ENCODE data around the gene LRRC2.

Gene LRRC2

GRCh38 chr3:46521096-46521495 is 45.0 kb downstream of the LRRC2 start:
- Histone ChIP-seq H3K9me3 (no peaks in the 10 kb centered on the region), H3K4me1 (no peaks in the 10 kb centered on the region), H3K36me3 (replicated peaks) (no peaks in the 10 kb centered on the region), H3K27me3 (ENCODE audit: low read depth) (no peaks in the 10 kb centered on the region), H3K4me3 (no peak overlapping the region)
- DNase-seq (ENCODE audit: low spot score in 2 of 2): no peak
- in situ Hi-C loops (cut with MboI; ENCODE audit: low sequenced_read_pairs): no loop called here

GRCh38 chr3:46520531-46520930 is 45.6 kb downstream of the LRRC2 start:
- no peak overlapping the region for H3K4me3 ChIP-seq
- H3K4me1 ChIP-seq: no peaks in the 10 kb centered on the region
- no peaks in the 10 kb centered on the region for H3K9me3 ChIP-seq
- DNase-seq (ENCODE audit: low spot score in 2 of 2): no peak
- in situ Hi-C loops (cut with MboI; ENCODE audit: low sequenced_read_pairs): no loop called here
- H3K36me3 ChIP-seq (replicated peaks): no peaks in the 10 kb centered on the region
- no peaks in the 10 kb centered on the region for H3K27me3 ChIP-seq (ENCODE audit: low read depth)

DNA sequence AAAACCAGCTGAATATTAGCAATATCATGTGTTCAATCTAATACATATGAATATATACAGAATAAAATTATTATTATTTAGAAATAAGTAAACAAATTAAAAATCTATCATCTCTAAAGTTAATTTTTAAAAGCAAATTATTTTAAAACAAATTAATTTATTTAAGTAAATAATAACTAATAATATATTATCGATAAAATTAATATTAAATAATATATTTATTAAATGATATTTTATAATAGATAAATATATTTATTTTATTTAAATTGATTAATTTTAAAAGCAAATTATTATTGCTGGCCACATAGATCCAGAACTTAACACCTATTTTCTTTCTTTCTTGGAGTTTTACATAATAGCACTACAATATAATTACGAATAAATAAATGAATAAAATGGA is 46.1 kb downstream of the LRRC2 start:
- Histone ChIP-seq H3K27me3 (ENCODE audit: low read depth) (no peaks in the 10 kb centered on the region), H3K4me1 (no peaks in the 10 kb centered on the region), H3K36me3 (replicated peaks) (no peaks in the 10 kb centered on the region), H3K4me3 (no peak overlapping the region), H3K9me3 (no peaks in the 10 kb centered on the region)
- no peak for DNase-seq (ENCODE audit: low spot score in 2 of 2)
- in situ Hi-C loops (cut with MboI; ENCODE audit: low sequenced_read_pairs): no loop called here

DNA sequence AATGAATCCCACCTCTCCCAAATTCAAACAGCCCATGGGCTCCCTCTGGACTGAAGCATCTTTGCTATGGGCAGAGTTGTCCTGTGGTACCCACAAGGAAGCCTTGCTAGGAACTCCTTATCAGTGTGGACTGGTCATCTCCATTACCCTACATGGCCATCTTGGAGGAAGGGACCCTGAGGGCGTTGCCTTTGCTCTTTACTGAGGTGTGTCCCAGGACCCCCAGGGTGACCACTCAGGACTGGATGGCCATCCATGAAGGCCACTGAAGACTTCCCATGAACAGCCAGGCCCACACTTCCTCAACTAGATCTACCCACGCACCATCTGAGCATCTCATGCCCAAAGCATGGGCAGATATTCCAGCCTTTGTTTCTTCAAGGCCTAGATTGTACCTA is 48.3 kb downstream of the LRRC2 start:
- Histone ChIP-seq H3K36me3 (replicated peaks) (no peaks in the 10 kb centered on the region), H3K4me3 (no peak overlapping the region), H3K4me1 (no peaks in the 10 kb centered on the region), H3K9me3 (no peaks in the 10 kb centered on the region), H3K27me3 (ENCODE audit: low read depth) (no peaks in the 10 kb centered on the region)
- in situ Hi-C loops (cut with MboI; ENCODE audit: low sequenced_read_pairs): no loop called here
- DNase-seq (ENCODE audit: low spot score in 2 of 2): no peak

DNA sequence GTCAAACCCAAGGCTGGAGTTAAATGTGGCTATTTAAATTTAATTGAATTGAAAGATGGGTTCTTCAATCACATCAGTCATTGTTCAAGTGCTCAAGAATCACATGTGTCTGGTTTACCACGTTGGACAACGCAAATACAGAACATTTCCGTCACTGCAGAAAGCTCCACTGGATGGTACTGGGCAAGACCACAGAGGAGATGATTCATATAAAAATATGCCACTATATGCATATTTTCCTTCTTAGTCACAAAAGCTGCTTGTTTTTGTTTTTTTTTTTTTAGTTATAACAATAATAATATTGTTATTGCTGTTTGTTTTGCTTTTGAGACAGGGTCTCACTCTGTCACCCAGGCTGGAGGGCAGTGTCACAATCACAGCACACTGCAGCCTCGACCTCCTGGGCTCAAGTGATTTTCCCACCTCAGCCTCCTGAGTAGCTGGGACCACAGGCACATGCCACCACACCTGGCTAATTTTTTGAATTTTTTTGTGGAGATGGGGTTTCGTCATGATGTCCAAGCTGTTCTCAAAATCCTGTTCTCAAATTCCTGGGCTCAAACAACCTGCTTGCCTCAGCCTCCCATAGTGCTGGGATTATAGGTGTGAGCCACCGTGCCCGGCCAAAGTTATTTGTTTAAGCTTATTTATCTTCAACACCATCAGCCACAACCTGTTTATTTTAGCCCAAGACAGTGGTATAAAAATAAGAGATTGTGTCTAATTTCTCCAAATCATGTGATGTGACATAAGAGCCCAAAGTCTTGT is 48.9 kb downstream of the LRRC2 start:
- H3K9me3 ChIP-seq: no peaks in the 10 kb centered on the region
- no peaks in the 10 kb centered on the region for H3K4me1 ChIP-seq
- no peaks in the 10 kb centered on the region for H3K36me3 ChIP-seq (replicated peaks)
- DNase-seq (ENCODE audit: low spot score in 2 of 2): no peak
- H3K4me3 ChIP-seq: no peak overlapping the region
- H3K27me3 ChIP-seq (ENCODE audit: low read depth): no peaks in the 10 kb centered on the region
- in situ Hi-C loops (cut with MboI; ENCODE audit: low sequenced_read_pairs): no loop called here

DNA sequence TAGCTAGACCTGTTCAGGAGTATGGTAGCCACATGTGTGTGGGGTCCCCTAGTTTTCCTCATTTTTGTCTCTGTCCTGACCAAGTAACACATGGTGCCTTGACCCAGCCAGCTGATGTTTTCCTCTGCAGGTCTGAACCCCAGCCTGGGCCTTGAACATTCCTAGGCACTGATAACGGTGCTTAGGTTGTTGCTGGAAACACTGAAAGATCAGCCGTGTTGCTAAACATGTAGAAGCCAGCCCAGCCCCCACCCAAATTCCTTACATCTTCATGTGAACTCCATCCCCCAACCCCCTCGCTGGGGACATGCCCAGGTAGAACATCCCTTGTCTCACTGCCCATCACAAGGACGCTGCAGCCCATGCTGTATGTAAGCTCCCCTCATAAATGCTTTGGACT is 49.6 kb downstream of the LRRC2 start:
- DNase-seq (ENCODE audit: low spot score in 2 of 2): no peak
- Histone ChIP-seq H3K27me3 (ENCODE audit: low read depth) (no peaks in the 10 kb centered on the region), H3K9me3 (no peaks in the 10 kb centered on the region), H3K36me3 (replicated peaks) (no peaks in the 10 kb centered on the region), H3K4me1 (no peaks in the 10 kb centered on the region), H3K4me3 (no peak overlapping the region)
- in situ Hi-C loops (cut with MboI; ENCODE audit: low sequenced_read_pairs): no loop called here

DNA sequence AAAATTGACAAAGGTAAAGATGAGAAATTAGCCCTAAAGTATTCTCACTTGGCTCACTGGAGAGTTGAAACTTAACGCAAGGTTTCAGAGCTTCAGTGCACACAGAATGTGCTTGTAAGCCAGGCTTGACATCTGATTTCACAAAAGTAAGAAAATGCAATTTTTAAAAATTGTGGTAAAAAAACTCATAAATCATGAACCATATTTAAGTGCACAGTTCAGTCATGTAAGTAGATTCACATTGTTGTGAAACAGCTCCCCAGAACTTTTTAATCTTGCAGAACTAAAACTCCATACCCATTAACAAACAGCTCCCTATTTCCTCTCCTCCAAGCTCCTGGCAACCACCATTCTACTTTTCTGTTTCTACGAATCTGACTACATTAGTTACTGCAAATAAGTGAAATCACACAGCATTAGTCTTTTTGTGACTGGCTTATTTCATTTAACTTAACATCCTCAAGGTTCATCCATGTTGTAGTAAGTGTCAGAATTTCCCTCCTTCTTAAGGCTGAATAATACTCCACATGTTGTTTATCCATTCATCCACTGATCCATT is 53.8 kb downstream of the LRRC2 start:
- in situ Hi-C loops (cut with MboI; ENCODE audit: low sequenced_read_pairs): no loop called here
- Histone ChIP-seq H3K4me1 (no peaks in the 10 kb centered on the region), H3K4me3 (no peak overlapping the region), H3K9me3 (no peaks in the 10 kb centered on the region), H3K36me3 (replicated peaks) (no peaks in the 10 kb centered on the region), H3K27me3 (ENCODE audit: low read depth) (no peaks in the 10 kb centered on the region)
- DNase-seq (ENCODE audit: low spot score in 2 of 2): no peak

DNA sequence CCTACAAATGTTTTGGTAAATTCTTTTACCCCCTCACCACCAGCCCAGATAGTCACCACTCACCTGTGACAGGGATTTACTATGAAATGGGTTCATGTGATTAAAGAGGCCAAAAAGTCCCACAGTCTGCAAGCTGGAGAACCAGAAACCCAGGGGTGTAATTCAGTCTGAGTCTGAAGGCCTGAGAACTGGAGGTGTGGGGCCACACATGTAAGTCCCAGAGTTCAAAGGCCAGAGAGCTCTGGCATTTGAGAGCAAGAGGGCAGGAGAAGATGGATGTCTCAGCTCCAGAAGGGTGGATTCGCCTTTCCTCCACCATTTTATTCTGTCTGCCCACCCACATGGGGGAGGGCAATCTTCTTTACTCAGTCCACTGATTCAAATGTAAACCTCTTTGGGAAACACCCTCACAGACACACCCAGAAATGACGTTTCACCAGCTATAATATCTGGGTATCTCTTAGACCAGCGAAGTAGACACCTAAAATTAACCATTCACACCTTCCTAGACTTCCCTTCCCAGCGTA is 56.4 kb downstream of the LRRC2 start:
- Histone ChIP-seq H3K27me3 (ENCODE audit: low read depth) (no peaks in the 10 kb centered on the region), H3K4me1 (no peaks in the 10 kb centered on the region), H3K4me3 (no peak overlapping the region), H3K36me3 (replicated peaks) (no peaks in the 10 kb centered on the region), H3K9me3 (no peaks in the 10 kb centered on the region)
- in situ Hi-C loops (cut with MboI; ENCODE audit: low sequenced_read_pairs): no loop called here
- no peak for DNase-seq (ENCODE audit: low spot score in 2 of 2)

DNA sequence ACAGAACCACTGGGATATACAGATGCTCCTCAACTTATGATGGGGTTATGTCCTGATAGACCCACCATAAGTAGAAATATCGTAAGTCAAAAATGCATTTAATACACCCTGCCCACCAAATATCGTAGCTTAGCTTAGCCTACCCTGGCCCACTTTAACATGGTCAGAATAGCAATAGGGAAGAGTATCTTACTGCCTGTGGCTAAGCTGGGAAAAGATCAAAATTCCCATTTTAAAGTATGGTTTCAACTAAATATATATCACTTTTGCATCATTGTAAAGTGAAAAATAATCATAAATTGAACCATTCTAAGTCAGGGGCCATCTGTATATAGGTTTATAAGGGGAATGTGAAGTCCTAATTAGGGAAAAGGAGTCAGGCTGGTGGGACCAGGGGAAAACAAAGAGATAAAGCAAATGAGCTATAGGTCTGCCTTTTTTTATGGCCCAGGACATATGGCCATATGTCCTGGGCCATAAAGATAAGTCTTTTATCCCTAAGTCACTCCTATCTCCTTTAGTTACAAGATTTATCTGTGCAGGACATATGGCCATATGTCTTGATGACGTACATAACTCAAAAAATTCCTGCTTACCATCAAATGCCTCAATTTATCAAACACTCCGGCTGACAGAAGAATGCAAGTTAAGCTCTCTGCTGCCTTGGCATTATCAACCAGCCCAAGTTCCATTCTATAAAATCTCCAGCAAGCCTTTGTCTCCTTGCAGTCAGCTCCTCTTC is 57.1 kb downstream of the LRRC2 start:
- DNase-seq (ENCODE audit: low spot score in 2 of 2): no peak
- no peaks in the 10 kb centered on the region for H3K4me1 ChIP-seq
- in situ Hi-C loops (cut with MboI; ENCODE audit: low sequenced_read_pairs): no loop called here
- no peak overlapping the region for H3K4me3 ChIP-seq
- H3K27me3 ChIP-seq (ENCODE audit: low read depth): no peaks in the 10 kb centered on the region
- no peaks in the 10 kb centered on the region for H3K9me3 ChIP-seq
- H3K36me3 ChIP-seq (replicated peaks): no peaks in the 10 kb centered on the region

- H3K36me3 ChIP-seq (replicated peaks): no peaks in the 10 kb centered on the region
- no peak for DNase-seq (ENCODE audit: low spot score in 2 of 2)
- no peaks in the 10 kb centered on the region for H3K27me3 ChIP-seq (ENCODE audit: low read depth)
- in situ Hi-C loops (cut with MboI; ENCODE audit: low sequenced_read_pairs): no loop called here
- no peaks in the 10 kb centered on the region for H3K4me1 ChIP-seq
- H3K9me3 ChIP-seq: no peaks in the 10 kb centered on the region
- no peak overlapping the region for H3K4me3 ChIP-seq
These were observed 59.6 kb downstream of the LRRC2 start for GRCh38 chr3:46506526-46506925.

DNA sequence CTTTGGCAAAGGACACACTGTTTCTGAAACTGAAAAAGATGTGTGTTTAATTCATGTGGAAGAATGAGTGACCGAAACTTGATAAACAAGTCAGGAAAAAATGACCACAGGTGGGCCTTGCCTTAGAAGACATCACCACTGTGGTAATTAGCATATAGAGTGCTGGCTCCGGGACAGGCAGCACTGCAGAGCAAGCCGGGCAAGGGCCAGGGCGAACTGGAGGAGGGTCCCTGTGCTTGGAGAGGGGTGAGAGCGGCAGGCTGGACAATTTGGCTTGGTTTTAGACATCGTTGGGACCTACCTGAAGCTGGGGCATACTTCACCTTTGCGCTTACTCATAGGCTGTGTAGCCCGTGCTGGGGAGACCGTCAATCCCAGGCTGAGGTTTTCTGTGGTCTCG is 60.1 kb downstream of the LRRC2 start:
- Histone ChIP-seq H3K27me3 (ENCODE audit: low read depth) (no peaks in the 10 kb centered on the region), H3K9me3 (no peaks in the 10 kb centered on the region), H3K36me3 (replicated peaks) (no peaks in the 10 kb centered on the region), H3K4me3 (no peak overlapping the region), H3K4me1 (no peaks in the 10 kb centered on the region)
- DNase-seq (ENCODE audit: low spot score in 2 of 2): no peak
- in situ Hi-C loops (cut with MboI; ENCODE audit: low sequenced_read_pairs): no loop called here

DNA sequence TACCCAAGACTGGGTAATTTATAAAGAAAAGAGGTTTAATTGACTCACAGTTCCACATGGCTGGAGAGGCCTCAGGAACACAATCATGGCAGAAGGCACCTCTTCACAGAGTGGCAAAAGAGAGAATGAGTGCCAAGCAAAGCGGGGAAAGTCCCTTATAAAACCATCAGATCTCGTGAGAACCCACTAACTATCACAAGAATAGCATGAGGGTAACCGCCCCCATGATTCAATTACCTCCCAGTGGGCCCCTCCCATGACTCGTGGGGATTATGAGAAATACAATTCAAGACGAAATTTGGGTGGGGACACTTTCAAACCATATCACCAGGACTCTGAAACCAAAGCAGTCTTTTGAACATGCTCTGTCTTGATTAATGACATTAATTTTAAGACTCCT is 61.3 kb downstream of the LRRC2 start:
- Histone ChIP-seq H3K9me3 (no peaks in the 10 kb centered on the region), H3K36me3 (replicated peaks) (no peaks in the 10 kb centered on the region), H3K4me3 (no peak overlapping the region), H3K27me3 (ENCODE audit: low read depth) (no peaks in the 10 kb centered on the region), H3K4me1 (no peaks in the 10 kb centered on the region)
- in situ Hi-C loops (cut with MboI; ENCODE audit: low sequenced_read_pairs): no loop called here
- DNase-seq (ENCODE audit: low spot score in 2 of 2): no peak

- Histone ChIP-seq H3K4me1 (no peaks in the 10 kb centered on the region), H3K4me3 (no peak overlapping the region), H3K27me3 (ENCODE audit: low read depth) (no peaks in the 10 kb centered on the region), H3K9me3 (no peaks in the 10 kb centered on the region), H3K36me3 (replicated peaks) (no peaks in the 10 kb centered on the region)
- no peak for DNase-seq (ENCODE audit: low spot score in 2 of 2)
- in situ Hi-C loops (cut with MboI; ENCODE audit: low sequenced_read_pairs): no loop called here
These were observed 62.8 kb downstream of the LRRC2 start for GRCh38 chr3:46503200-46503874.

DNA sequence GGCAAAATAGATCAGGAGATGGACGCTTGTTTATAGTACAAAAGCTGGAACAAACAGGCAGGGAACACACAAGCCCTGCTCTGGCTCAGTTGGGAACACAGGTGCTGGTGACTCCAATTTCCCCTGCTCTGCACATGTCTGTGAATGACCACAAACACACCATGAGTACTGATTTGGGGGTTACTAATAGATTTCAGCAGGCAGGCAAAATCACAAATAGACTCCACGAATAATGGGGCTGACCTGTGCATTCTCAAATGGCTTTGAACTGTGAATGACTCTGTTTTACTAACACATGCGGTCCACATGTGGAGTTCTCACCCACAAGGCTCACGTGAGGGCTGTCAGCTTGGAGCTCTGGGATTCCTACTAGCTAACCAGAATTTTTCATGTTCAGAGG is 64.4 kb downstream of the LRRC2 start:
- no peak for DNase-seq (ENCODE audit: low spot score in 2 of 2)
- in situ Hi-C loops (cut with MboI; ENCODE audit: low sequenced_read_pairs): no loop called here
- Histone ChIP-seq H3K9me3 (no peaks in the 10 kb centered on the region), H3K4me3 (no peak overlapping the region), H3K27me3 (ENCODE audit: low read depth) (no peaks in the 10 kb centered on the region), H3K36me3 (replicated peaks) (no peaks in the 10 kb centered on the region), H3K4me1 (no peaks in the 10 kb centered on the region; the same call in 1 of the 2 replicates)
